HTERT RPE-1 (cell line): Measurements from ENCODE around the gene NUDT5.

Experiments
- in situ Hi-C: fragments of 300-500 bp; cut with MboI; formaldehyde crosslinking; loops from 4 replicates; pipeline ENCODE4 v1.14.3; 2020; ENCODE audit warnings: low sequenced_read_pairs

Gene NUDT5

GRCh38 chr10:12165999-12166775 lies 29.5 kb downstream of the NUDT5 start:
- in situ Hi-C loops, result no loop called here

- in situ Hi-C loops, result no loop called here
Measured at GRCh38 chr10:12165036-12165435, 30.7 kb downstream of the NUDT5 start.

GRCh38 chr10:12164085-12164484 lies 31.6 kb downstream of the NUDT5 start:
- in situ Hi-C loops, result no loop called here

GRCh38 chr10:12162927-12163326 lies 32.8 kb downstream of the NUDT5 start:
- in situ Hi-C loops, result no loop called here

- in situ Hi-C loops, result no loop called here
Measured at GRCh38 chr10:12160664-12161063, 35.0 kb downstream of the NUDT5 start.

- in situ Hi-C loops, result no loop called here
Measured at GRCh38 chr10:12158111-12158510, 37.6 kb downstream of the NUDT5 start.

GRCh38 chr10:12156367-12157123 lies 39.1 kb downstream of the NUDT5 start:
- in situ Hi-C loops, result no loop called here

- in situ Hi-C loops, result no loop called here
Measured at GRCh38 chr10:12154516-12154915, 41.2 kb downstream of the NUDT5 start.

- in situ Hi-C loops, result no loop called here
Measured at GRCh38 chr10:12150163-12150562, 45.5 kb downstream of the NUDT5 start.

GRCh38 chr10:12144538-12144937 lies 51.2 kb downstream of the NUDT5 start:
- in situ Hi-C loops, result no loop called here

- in situ Hi-C loops, result no loop called here
Measured at GRCh38 chr10:12140038-12140437, 55.7 kb downstream of the NUDT5 start.

GRCh38 chr10:12135631-12136030 lies 60.1 kb downstream of the NUDT5 start:
- in situ Hi-C loops, result no loop called here

GRCh38 chr10:12130237-12130872 lies 65.3 kb downstream of the NUDT5 start:
- in situ Hi-C loops, result no loop called here

GRCh38 chr10:12129222-12130111 lies 66.2 kb downstream of the NUDT5 start, which contains the start of gene SEC61A2:
Gene SEC61A2 (plus strand): TSS chr10:12129677. CDS start chr10:12129788, 111 bp downstream.
- in situ Hi-C loops, result no loop called here

- in situ Hi-C loops, result no loop called here
Measured at GRCh38 chr10:12121673-12122072, 74.0 kb downstream of the NUDT5 start.
